Astrocyte (in vitro differentiated cells and primary cell): Measurements from ENCODE around the gene VARS2. TPM values are rescaled to one million over a fixed set of nuclear protein-coding genes. Genes with fewer than 3 reads are reported as not detected.

Experiments
- DNase-seq: peaks from one replicate; pipeline ENCODE4 v3.0.0-alpha.2; 2010; ENCODE audit warnings: low read depth
- FAIRE-seq: peaks from 2 replicates; lab custom pipeline; 2011; peaks lifted over from hg19 to GRCh38; lab: Jason Lieb, UNC
- H2AFZ ChIP-seq: 2 replicates; pipeline ENCODE4 v1.6.0; 2012; ENCODE audit warnings: low read depth, low read length, inconsistent platforms
- H3K27ac ChIP-seq: 2 replicates; pipeline ENCODE4 v1.5.1; 2011; ENCODE audit warnings: low read depth, low read length, inconsistent platforms
- H3K27me3 ChIP-seq: 2 replicates; pipeline ENCODE4 v1.6.0; 2011; ENCODE audit warnings: low read length, inconsistent platforms; ENCODE audit not compliant: insufficient read depth
- H3K36me3 ChIP-seq: 2 replicates; pipeline ENCODE4 v1.5.1; 2011; ENCODE audit warnings: low read length, inconsistent platforms; ENCODE audit not compliant: insufficient read depth
- H3K4me1 ChIP-seq: 2 replicates; pipeline ENCODE4 v1.5.1; 2011; ENCODE audit warnings: low read length, inconsistent platforms; ENCODE audit not compliant: insufficient read depth
- H3K4me2 ChIP-seq: 2 replicates; pipeline ENCODE4 v1.6.0; 2012; ENCODE audit warnings: low read length, inconsistent platforms
- H3K4me3 ChIP-seq: 2 replicates; pipeline ENCODE4 v1.5.1; 2011; ENCODE audit warnings: low read depth, mild to moderate bottlenecking, low read length, inconsistent platforms; ENCODE audit not compliant: insufficient read depth
- H3K79me2 ChIP-seq: 2 replicates; pipeline ENCODE4 v1.6.0; 2012; ENCODE audit warnings: mild to moderate bottlenecking, low read length, inconsistent platforms; ENCODE audit not compliant: insufficient read depth
- H3K9ac ChIP-seq: 2 replicates; pipeline ENCODE4 v1.6.0; 2012; ENCODE audit warnings: mild to moderate bottlenecking, low read length, inconsistent platforms
- H3K9me3 ChIP-seq: 2 replicates; pipeline ENCODE4 v1.5.1; 2012; ENCODE audit warnings: low read depth, mild to moderate bottlenecking, low read length, inconsistent platforms; ENCODE audit not compliant: insufficient read depth
- H4K20me1 ChIP-seq: 2 replicates; pipeline ENCODE4 v1.6.0; 2012; ENCODE audit warnings: low read length, inconsistent platforms; ENCODE audit not compliant: insufficient read depth
- H3K27ac Mint-ChIP-seq: one replicate; pipeline ENCODE4 v1.8.0; 2021; ENCODE audit warnings: mild to moderate bottlenecking, mixed read lengths; ENCODE audit not compliant: unreplicated experiment
- H3K27me3 Mint-ChIP-seq: one replicate; pipeline ENCODE4 v1.8.0; 2021; ENCODE audit warnings: low read depth, mixed read lengths; ENCODE audit not compliant: unreplicated experiment
- H3K36me3 Mint-ChIP-seq: one replicate; pipeline ENCODE4 v1.8.0; 2021; ENCODE audit warnings: low read depth, mixed read lengths; ENCODE audit not compliant: unreplicated experiment
- H3K4me1 Mint-ChIP-seq: one replicate; pipeline ENCODE4 v1.8.0; 2021; ENCODE audit warnings: low read depth, mixed read lengths; ENCODE audit not compliant: unreplicated experiment
- H3K4me3 Mint-ChIP-seq: one replicate; pipeline ENCODE4 v1.8.0; 2021; ENCODE audit warnings: mild to moderate bottlenecking, moderate library complexity, mixed read lengths; ENCODE audit not compliant: unreplicated experiment
- H3K9me3 Mint-ChIP-seq: one replicate; pipeline ENCODE4 v1.8.0; 2021; ENCODE audit warnings: mild to moderate bottlenecking, mixed read lengths; ENCODE audit not compliant: unreplicated experiment
- EZH2 ChIP-seq: IDR thresholded peaks from 2 replicates; pipeline ENCODE4 v1.6.1; 2012; ENCODE audit warnings: mild to moderate bottlenecking, low read length, inconsistent platforms; ENCODE audit not compliant: insufficient read depth
- total RNA-seq: library from RNA; stranded (reverse); gene quantifications from 2 replicates; pipeline ENCODE4 v1.2.1, GENCODE V29; 2021
- TF ChIP-seq, protein P1 (sequence below): IDR thresholded peaks from 2 replicates; pipeline ENCODE4 v1.5.1; 2011; ENCODE audit warnings: low read depth, mild to moderate bottlenecking, inconsistent platforms, low read length, moderate library complexity; ENCODE audit not compliant: insufficient read depth

Gene VARS2
- total RNA-seq, 1 donor from 2014 or later = 19.8 TPM

DNA sequence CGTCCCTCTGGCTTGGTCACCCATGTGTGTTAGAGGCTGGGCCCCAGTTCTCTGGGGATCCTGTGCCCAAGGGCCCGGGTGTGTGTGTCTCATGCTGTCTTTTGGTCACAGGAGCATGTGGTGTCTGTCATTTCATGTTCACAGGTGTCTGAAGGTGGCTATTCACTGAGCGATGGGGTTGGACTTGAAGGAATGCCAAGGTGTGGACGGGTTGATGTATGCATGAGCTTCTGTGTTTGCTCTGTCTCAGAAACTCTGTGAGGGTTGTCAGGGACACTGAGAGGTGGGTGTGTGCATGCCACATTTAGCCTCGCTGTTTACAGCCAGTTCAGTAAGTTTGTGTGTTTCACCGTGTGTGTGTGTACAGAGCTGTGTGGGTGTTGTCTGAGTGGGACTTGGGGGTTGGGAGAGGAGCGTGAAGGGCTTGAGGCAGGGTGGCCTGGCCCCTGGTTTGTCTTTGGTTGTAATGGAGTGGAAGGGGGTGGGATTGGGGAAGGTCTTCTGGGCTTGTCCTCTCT lies 28.5 kb upstream of the VARS2 start:
- peaks cover 8% of the 10 kb centered on the region for H4K20me1 ChIP-seq
- H3K36me3 ChIP-seq = no peaks in the 10 kb centered on the region
- H3K9me3 ChIP-seq = no peaks in the 10 kb centered on the region
- Mint-ChIP-seq H3K27ac (peak overlapping the region; percentile 96), H3K9me3 (no peaks in the 10 kb centered on the region), H3K4me1 (peaks cover 64% of the 10 kb centered on the region), H3K4me3 (peak overlapping the region; percentile 90), H3K27me3 (no peaks in the 10 kb centered on the region), H3K36me3 (peaks cover 17% of the 10 kb centered on the region)
- TF ChIP-seq EZH2 = no peak
- TF ChIP-seq, protein P1, sequence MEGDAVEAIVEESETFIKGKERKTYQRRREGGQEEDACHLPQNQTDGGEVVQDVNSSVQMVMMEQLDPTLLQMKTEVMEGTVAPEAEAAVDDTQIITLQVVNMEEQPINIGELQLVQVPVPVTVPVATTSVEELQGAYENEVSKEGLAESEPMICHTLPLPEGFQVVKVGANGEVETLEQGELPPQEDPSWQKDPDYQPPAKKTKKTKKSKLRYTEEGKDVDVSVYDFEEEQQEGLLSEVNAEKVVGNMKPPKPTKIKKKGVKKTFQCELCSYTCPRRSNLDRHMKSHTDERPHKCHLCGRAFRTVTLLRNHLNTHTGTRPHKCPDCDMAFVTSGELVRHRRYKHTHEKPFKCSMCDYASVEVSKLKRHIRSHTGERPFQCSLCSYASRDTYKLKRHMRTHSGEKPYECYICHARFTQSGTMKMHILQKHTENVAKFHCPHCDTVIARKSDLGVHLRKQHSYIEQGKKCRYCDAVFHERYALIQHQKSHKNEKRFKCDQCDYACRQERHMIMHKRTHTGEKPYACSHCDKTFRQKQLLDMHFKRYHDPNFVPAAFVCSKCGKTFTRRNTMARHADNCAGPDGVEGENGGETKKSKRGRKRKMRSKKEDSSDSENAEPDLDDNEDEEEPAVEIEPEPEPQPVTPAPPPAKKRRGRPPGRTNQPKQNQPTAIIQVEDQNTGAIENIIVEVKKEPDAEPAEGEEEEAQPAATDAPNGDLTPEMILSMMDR = no peak
- H3K4me2 ChIP-seq = peak overlapping the region; percentile 94
- H3K4me3 ChIP-seq = peak overlapping the region; percentile 64
- H2AFZ ChIP-seq = peak overlapping the region; percentile 56
- H3K27ac ChIP-seq = peak overlapping the region; percentile 65
- no peaks in the 10 kb centered on the region for H3K27me3 ChIP-seq
- H3K79me2 ChIP-seq = peaks cover 53% of the 10 kb centered on the region
- FAIRE-seq (no peak), DNase-seq (peak; percentile 14)
- peak overlapping the region; percentile 80 for H3K9ac ChIP-seq
- H3K4me1 ChIP-seq = peaks cover 63% of the 10 kb centered on the region

DNA sequence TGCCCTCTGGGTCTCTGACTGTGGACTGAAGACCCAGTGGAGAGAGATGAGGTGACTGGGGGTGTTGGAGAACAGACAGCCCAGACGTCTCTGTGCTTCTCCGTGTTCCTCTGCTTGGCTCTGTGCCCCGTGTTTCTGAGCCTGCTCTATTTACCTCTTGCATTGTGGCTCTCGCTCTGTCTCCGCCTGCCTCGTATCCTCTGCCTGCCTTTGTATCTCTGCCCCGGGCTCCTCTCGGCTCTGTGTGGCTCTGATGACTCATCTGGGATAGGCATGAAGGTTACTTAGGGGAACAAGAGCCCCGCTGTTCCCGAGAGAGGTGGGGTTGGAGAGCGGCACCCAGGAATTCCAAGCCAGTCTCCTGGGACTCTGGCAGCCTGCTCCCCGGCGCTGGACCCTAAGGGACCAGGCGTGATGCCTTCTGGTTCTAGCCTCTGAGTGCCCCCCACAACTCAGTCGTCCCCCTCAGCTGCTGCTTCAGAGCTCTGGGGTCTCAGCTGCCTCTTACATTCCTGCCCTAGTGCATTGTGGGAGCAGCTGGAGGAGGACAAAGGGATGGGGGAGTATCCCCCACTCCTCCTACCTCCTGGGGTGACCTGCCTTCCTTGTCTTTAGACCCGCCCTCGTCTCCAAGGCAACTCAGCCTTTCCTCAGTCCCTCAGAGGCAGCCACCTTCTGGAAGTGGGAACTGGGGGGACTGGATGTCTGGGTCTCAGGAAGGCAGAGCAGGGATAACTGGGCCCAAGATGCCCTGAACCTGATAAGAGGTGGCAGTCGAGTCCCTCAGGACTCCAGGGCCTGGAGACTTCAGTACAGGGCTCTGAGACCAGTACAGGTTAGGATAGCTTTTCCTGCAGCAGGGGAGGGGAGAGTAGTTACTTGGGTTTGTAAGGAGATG lies 27.8 kb upstream of the VARS2 start:
- Histone ChIP-seq H3K27me3 (no peaks in the 10 kb centered on the region), H3K4me1 (peaks cover 63% of the 10 kb centered on the region), H3K79me2 (peaks cover 54% of the 10 kb centered on the region), H3K4me2 (peak overlapping the region; percentile 94), H4K20me1 (peaks cover 11% of the 10 kb centered on the region), H3K27ac (peak overlapping the region; percentile 65), H2AFZ (peak overlapping the region; percentile 56), H3K9me3 (no peaks in the 10 kb centered on the region), H3K36me3 (no peaks in the 10 kb centered on the region), H3K9ac (peak overlapping the region; percentile 80), H3K4me3 (peak overlapping the region; percentile 64)
- Mint-ChIP-seq H3K27me3 (no peaks in the 10 kb centered on the region), H3K36me3 (peaks cover 22% of the 10 kb centered on the region), H3K9me3 (no peaks in the 10 kb centered on the region), H3K4me3 (peak overlapping the region; percentile 90), H3K4me1 (peaks cover 60% of the 10 kb centered on the region), H3K27ac (peak overlapping the region; percentile 96)
- no peak for TF ChIP-seq EZH2
- TF ChIP-seq, protein P1 = no peak
- FAIRE-seq (no peak), DNase-seq (peak; percentile 65)

DNA sequence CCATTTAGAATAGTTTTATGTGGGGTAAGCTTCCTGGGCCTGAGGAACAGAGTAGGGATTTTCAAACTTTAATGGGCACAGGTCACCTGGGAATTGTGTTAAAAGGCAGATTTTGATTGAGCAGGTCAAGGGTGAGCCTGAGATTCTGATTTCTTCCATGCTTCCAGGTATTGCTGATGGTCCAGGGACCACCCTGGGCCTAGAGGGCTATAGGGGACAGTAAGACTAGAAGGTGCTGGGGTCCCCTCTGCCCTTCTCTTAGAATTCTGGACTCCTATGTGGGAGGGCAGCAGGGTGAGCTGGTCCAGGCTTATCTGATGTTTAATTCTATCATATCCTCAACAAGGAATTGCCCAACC lies 27.2 kb upstream of the VARS2 start:
- Histone ChIP-seq H2AFZ (no peak overlapping the region), H3K4me1 (peaks cover 58% of the 10 kb centered on the region), H3K27me3 (no peaks in the 10 kb centered on the region), H3K9ac (peak overlapping the region; percentile 80), H3K27ac (peak overlapping the region; percentile 65), H3K36me3 (no peaks in the 10 kb centered on the region), H3K79me2 (peaks cover 54% of the 10 kb centered on the region), H3K4me3 (no peak overlapping the region), H3K4me2 (peak overlapping the region; percentile 94), H4K20me1 (peaks cover 12% of the 10 kb centered on the region), H3K9me3 (no peaks in the 10 kb centered on the region)
- H3K36me3 Mint-ChIP-seq = peaks cover 22% of the 10 kb centered on the region
- FAIRE-seq (no peak), DNase-seq (no peak)
- TF ChIP-seq, protein P1 = no peak
- no peak for TF ChIP-seq EZH2
- no peaks in the 10 kb centered on the region for H3K27me3 Mint-ChIP-seq
- H3K27ac Mint-ChIP-seq = peak overlapping the region; percentile 96
- peak overlapping the region; percentile 90 for H3K4me3 Mint-ChIP-seq
- no peaks in the 10 kb centered on the region for H3K9me3 Mint-ChIP-seq
- peaks cover 53% of the 10 kb centered on the region for H3K4me1 Mint-ChIP-seq
